Endodermal cell (in vitro differentiated cells): ENCODE data around the gene C6orf62. TPM values are rescaled to one million over a fixed set of nuclear protein-coding genes. Genes with fewer than 3 reads are reported as not detected.
"Not testable (repeated sequence)": the region's sequence is repeated elsewhere in the genome, so short reads cannot be mapped to it uniquely, and the experiment has no call there.

Source experiments
- DNase-seq: peaks from one replicate; pipeline ENCODE4 v3.0.0-alpha.2; 2017
- H3K27ac ChIP-seq: 2 replicates; pipeline ENCODE4 v1.5.1; 2013; ENCODE audit warnings: mild to moderate bottlenecking, low read depth, low read length, moderate library complexity
- H3K27me3 ChIP-seq: 2 replicates; pipeline ENCODE4 v1.6.1; 2013; ENCODE audit warnings: mild to moderate bottlenecking, low read length, moderate library complexity; ENCODE audit not compliant: insufficient read depth, control insufficient read depth, poor library complexity, severe bottlenecking
- H3K36me3 ChIP-seq: 2 replicates; pipeline ENCODE4 v1.7.0; 2013; ENCODE audit warnings: mild to moderate bottlenecking, low read length, moderate library complexity; ENCODE audit not compliant: control insufficient read depth, insufficient read depth
- H3K4me1 ChIP-seq: one replicate; pipeline ENCODE4 v1.7.0; 2013; ENCODE audit warnings: low read length; ENCODE audit not compliant: control insufficient read depth, insufficient read depth
- H3K4me3 ChIP-seq: 2 replicates; pipeline ENCODE4 v1.5.1; 2013; ENCODE audit warnings: mild to moderate bottlenecking, low read length, moderate library complexity
- H3K9ac ChIP-seq: 2 replicates; pipeline ENCODE4 v1.6.1; 2013; ENCODE audit warnings: mild to moderate bottlenecking, low read length, moderate library complexity; ENCODE audit not compliant: poor library complexity, severe bottlenecking; ENCODE audit errors: extremely low read depth
- H3K9me3 ChIP-seq: 2 replicates; pipeline ENCODE4 v1.6.1; 2013; ENCODE audit warnings: mild to moderate bottlenecking, low read length, moderate library complexity; ENCODE audit not compliant: control insufficient read depth
- H3K27ac Mint-ChIP-seq: 2 replicates; pipeline ENCODE4 v1.8.0; 2020; ENCODE audit warnings: mixed read lengths
- H3K27me3 Mint-ChIP-seq: 2 replicates; pipeline ENCODE4 v1.8.0; 2021; ENCODE audit warnings: mild to moderate bottlenecking, mixed read lengths; ENCODE audit not compliant: insufficient read depth
- H3K36me3 Mint-ChIP-seq: 2 replicates; pipeline ENCODE4 v1.8.0; 2020; ENCODE audit warnings: low read depth, mixed read lengths
- H3K4me1 Mint-ChIP-seq: 2 replicates; pipeline ENCODE4 v1.8.0; 2020; ENCODE audit warnings: mixed read lengths
- H3K4me3 Mint-ChIP-seq: 2 replicates; pipeline ENCODE4 v1.8.0; 2020; ENCODE audit warnings: mild to moderate bottlenecking, moderate library complexity, mixed read lengths
- H3K9me3 Mint-ChIP-seq: 2 replicates; pipeline ENCODE4 v1.8.0; 2020; ENCODE audit warnings: mild to moderate bottlenecking, mixed read lengths
- CTCF ChIP-seq: fragments of 200-600 bp; sonication (generic); conservative IDR thresholded peaks from 2 replicates; pipeline ENCODE4 v1.5.0; 2021; ENCODE audit warnings: antibody characterized with exemption, mild to moderate bottlenecking
- WGBS, 2 experiments: methylation state at CpG; one replicate each; pipeline versions ENCODE4 v1.1.5 to v1.1.7; 2013; ENCODE audit warnings: missing lambda C conversion rate in 2 of 2, mixed read lengths in 1 of 2; ENCODE audit not compliant: insufficient coverage in 1 of 2, insufficient read length in 1 of 2; 5-methylcytosine and 5-hydroxymethylcytosine counted together
- total RNA-seq, 2 donors: library from RNA; stranded (reverse); fragmentation: NEBNext Ultra II Directional in 1 of 2; extraction: Animal tissue kit (Norgen Biotek cat#: 25700) in 1 of 2; gene quantifications; 2 replicates in 1 of 2; 3 replicates in 1 of 2; pipeline ENCODE4 v1.2.1, GENCODE V29; 2021

The C6orf62 gene
- total RNA-seq, 2 donors from 2014 or later = 106 to 120 TPM

- H3K4me1 Mint-ChIP-seq, H3K4me3 ChIP-seq, H3K36me3 ChIP-seq, H3K27me3 Mint-ChIP-seq, H3K27ac ChIP-seq, H3K4me3 Mint-ChIP-seq, DNase-seq, H3K36me3 Mint-ChIP-seq, H3K27ac Mint-ChIP-seq, H3K9me3 Mint-ChIP-seq, H3K27me3 ChIP-seq, H3K9ac ChIP-seq, H3K4me1 ChIP-seq, H3K9me3 ChIP-seq: not testable (repeated sequence)
- WGBS, 2 experiments = 95 to 96% methylated on average over 17 to 20 of the region's 20 CpGs
These were observed 46.2 kb upstream of the C6orf62 start for GRCh38 chr6:24764833-24765828.

GRCh38 chr6:24763578-24763977 is 44.6 kb upstream of the C6orf62 start:
- Histone ChIP-seq H3K36me3 (no peaks in the 10 kb centered on the region), H3K27me3 (no peaks in the 10 kb centered on the region), H3K9me3 (no peaks in the 10 kb centered on the region), H3K4me1 (no peaks in the 10 kb centered on the region), H3K9ac (no peak overlapping the region), H3K27ac (no peak overlapping the region), H3K4me3 (no peak overlapping the region)
- TF ChIP-seq CTCF = no peak
- Mint-ChIP-seq H3K27me3 (no peaks in the 10 kb centered on the region), H3K9me3 (peaks cover 5% of the 10 kb centered on the region), H3K36me3 (no peaks in the 10 kb centered on the region), H3K27ac (no peak overlapping the region), H3K4me3 (no peak overlapping the region), H3K4me1 (no peaks in the 10 kb centered on the region)
- DNase-seq = no peak
- 92 to 94% methylated on average over 3 of the region's 3 CpGs for WGBS, 2 experiments

GRCh38 chr6:24761851-24762250 is 42.9 kb upstream of the C6orf62 start:
- Mint-ChIP-seq H3K9me3 (peaks cover 5% of the 10 kb centered on the region), H3K4me3 (no peak overlapping the region), H3K4me1 (no peaks in the 10 kb centered on the region), H3K36me3 (no peaks in the 10 kb centered on the region), H3K27ac (no peak overlapping the region), H3K27me3 (no peaks in the 10 kb centered on the region)
- Histone ChIP-seq H3K36me3 (no peaks in the 10 kb centered on the region), H3K27me3 (no peaks in the 10 kb centered on the region), H3K4me1 (no peaks in the 10 kb centered on the region), H3K4me3 (no peak overlapping the region), H3K9ac (no peak overlapping the region), H3K9me3 (no peaks in the 10 kb centered on the region), H3K27ac (no peak overlapping the region)
- DNase-seq = no peak
- no peak for TF ChIP-seq CTCF
